Thyroid gland (tissue), 4 donors: Measurements from ENCODE around the gene UVSSA.

ENCODE experiments used
- POLR2A ChIP-seq, 2 donors: fragments of 450-650 bp; IDR thresholded peaks; one replicate each; pipeline ENCODE4 v1.6.1; 2017; ENCODE audit warnings: antibody characterized with exemption in 2 of 2, mild to moderate bottlenecking in 2 of 2, moderate library complexity in 1 of 2
- TF ChIP-seq, protein P1 (sequence below), 6 experiments: fragments of 200-600 bp in 3 of 6; fragments of 450-650 bp in 3 of 6; sonication (generic) in 3 of 6; IDR thresholded peaks; one replicate each; pipeline ENCODE4 v1.5.1; 2016 to 2019; ENCODE audit warnings: antibody characterized with exemption in 6 of 6, mild to moderate bottlenecking in 2 of 6, inconsistent platforms in 1 of 6, moderate library complexity in 1 of 6

DNA sequence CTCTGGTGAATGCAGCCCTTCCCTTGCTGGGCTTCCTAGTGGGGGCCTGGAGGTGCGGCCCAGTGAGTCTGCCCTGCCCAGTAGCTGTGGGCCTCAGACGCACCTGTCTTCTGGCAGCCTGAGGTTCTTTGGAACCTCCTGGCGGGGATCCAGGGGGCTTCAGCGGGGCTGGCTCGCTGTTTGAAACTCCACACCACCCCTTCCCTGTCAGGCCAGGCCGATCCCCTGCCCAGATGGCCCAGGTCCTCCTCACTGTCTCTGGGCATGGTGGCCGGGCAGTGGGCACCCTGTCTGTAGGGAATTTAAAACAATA lies 69.9 kb downstream of the UVSSA start:
- TF ChIP-seq, protein P1, sequence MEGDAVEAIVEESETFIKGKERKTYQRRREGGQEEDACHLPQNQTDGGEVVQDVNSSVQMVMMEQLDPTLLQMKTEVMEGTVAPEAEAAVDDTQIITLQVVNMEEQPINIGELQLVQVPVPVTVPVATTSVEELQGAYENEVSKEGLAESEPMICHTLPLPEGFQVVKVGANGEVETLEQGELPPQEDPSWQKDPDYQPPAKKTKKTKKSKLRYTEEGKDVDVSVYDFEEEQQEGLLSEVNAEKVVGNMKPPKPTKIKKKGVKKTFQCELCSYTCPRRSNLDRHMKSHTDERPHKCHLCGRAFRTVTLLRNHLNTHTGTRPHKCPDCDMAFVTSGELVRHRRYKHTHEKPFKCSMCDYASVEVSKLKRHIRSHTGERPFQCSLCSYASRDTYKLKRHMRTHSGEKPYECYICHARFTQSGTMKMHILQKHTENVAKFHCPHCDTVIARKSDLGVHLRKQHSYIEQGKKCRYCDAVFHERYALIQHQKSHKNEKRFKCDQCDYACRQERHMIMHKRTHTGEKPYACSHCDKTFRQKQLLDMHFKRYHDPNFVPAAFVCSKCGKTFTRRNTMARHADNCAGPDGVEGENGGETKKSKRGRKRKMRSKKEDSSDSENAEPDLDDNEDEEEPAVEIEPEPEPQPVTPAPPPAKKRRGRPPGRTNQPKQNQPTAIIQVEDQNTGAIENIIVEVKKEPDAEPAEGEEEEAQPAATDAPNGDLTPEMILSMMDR (IDR thresholded peaks at IDR 0.05), result no peak
- no peak for TF ChIP-seq POLR2A (IDR thresholded peaks at IDR 0.05)
